GM19452 (cell line): ENCODE data around the gene PRDX5.
"Not testable (repeated sequence)": the region's sequence is repeated elsewhere in the genome, so short reads cannot be mapped to it uniquely, and the experiment has no call there.

Experiments used
- ATAC-seq: cut with Tn5 transposase; IDR thresholded peaks from one replicate; pipeline ENCODE4 v1.9.1; 2021; ENCODE audit not compliant: unreplicated experiment

PRDX5 gene

DNA sequence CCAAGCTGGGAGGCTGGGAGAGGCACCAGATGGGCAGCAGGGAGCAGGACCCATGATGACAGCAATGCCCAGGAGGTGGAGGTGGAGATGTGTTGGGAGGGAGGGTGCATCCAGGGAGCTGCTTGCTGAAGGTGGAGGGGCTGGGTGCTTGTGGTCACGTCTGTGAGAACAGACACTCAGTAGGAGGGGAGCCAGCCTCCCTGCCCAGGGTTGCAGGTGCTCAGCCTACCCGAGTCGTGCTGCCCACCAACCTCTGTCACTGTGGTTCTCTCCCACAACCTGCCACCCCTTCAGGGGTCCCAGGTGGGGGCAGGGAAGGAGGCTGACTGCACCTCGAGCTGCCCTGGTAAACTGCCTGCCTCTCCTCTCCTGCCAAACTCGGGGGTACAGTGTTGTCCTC lies 5.5 kb downstream of the PRDX5 start:
- no peak for ATAC-seq

- not testable (repeated sequence) for ATAC-seq
Observed at GRCh38 chr11:64323984-64324383, 6.1 kb downstream of the PRDX5 start.

GRCh38 chr11:64324692-64325469 lies 7.0 kb downstream of the PRDX5 start:
- ATAC-seq = no peak

DNA sequence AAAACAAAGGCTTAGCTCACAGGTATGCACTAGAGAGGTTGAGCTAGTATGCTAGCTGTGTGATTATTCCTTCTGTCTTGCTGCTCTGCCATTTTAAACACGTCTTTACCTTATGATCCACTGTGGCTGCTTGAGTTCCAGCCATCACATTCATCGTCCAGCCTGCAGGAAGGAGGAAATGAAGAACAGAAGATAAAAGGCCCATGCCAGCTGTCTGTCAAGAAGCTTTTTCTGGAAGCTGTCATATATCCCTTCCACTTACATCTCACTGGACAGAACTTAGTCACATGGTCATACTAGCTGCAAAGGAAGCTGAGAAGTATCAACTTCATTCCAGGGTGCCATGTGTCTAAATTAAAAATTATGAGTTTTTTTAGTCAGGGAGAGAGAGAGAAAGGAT lies 9.5 kb downstream of the PRDX5 start:
- ATAC-seq = no peak

- ATAC-seq = no peak
Observed at GRCh38 chr11:64327993-64328392, 10.1 kb downstream of the PRDX5 start.

GRCh38 chr11:64330888-64331287 lies 13.0 kb downstream of the PRDX5 start:
- no peak for ATAC-seq

DNA sequence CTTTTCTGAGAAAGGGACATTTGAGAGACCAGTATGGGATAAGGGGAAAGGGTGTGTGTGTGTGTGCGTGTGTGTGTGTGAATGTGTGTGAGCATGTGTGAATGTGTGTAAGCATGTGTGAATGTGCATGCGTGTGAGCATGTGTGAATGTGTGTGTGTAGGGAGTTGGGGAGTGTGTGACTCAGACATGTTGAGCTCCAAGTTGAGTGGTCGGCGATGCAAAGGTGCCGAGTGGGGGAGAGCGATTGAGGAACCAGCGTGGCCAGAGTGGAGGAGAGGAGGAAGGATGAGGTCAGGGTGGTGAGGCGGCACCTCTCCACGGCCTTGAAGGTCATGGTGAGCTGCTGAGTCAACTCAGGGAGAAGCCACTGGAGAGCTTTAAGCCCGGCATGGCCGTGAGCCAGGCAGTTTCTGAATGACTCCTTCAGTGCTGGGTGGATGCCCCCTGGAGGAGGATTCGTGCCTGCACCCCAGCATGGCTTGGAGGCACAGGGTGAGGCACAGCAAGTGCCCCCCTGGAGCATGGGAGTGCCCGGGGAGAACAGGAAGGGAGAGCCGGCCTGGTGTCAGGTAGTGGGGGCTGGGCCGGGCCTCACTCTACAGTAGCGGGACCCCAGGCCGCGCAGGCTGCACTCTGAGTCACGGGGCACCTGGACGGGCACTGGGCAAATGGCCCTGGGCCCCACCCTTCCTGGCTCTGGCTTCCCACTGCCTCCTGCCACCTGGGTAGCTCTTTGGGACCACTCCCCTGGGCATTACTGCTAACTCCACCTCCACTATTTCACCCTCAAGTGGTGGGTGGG lies 13.8 kb downstream of the PRDX5 start:
- peak; percentile 57 for ATAC-seq

- no peak for ATAC-seq
Observed at GRCh38 chr11:64333556-64333955, 15.6 kb downstream of the PRDX5 start.

GRCh38 chr11:64334764-64335735 lies 17.1 kb downstream of the PRDX5 start:
- ATAC-seq = peak; percentile 70

DNA sequence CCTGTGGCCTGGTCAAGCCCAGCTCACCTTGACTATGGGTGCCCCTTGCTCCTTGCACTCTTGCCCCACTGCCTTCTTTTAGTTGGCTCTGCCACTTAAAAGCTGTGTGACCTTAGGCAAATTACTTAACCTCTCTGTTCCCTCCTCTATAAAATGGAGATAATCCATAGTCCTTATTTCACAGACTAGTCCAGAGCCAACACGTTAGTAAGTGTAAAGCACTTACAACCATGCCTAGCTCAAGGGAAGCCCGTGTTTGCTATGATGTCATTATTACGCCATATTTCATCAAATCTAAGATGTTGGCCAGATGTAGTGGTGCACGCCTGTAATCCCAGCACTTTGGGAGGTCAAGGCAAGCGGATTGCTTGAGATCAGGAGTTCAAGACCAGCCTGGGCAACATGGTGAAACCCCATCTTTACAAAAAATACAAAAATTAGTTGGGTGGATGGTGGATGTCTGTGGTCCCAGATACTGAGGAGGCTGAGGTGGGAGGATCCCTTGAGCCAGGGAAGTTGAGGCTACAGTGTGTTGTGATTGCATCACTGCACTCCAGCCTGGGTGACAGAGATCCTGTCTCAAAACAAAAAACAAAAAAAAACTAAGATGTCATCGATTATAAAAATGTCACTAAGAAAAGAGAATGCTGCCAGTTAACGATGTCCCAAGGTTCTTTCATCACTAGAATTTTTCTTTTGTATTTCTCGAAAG lies 19.8 kb downstream of the PRDX5 start:
- no peak for ATAC-seq

GRCh38 chr11:64338716-64339115 lies 20.8 kb downstream of the PRDX5 start:
- ATAC-seq = no peak

DNA sequence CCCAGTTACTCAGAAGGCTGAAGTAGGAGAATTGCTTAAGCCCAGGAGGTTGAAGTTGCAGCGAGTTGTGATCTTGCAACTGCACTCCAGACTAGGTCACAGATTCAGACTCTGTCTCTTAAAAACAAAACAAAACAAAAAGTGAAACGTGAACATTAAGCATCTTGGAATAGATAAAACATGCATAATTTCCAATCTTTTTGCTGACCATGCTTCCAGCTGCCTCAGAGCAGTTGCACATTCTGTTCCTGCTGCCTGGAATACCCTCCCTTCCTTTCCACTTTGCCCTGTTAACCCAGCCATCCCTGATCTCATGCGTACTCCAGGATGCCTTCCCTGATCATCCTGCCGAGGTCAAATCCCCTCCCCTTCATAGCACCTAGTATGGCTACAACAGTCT lies 21.4 kb downstream of the PRDX5 start:
- no peak for ATAC-seq

- peak; percentile 57 for ATAC-seq
Observed at GRCh38 chr11:64339754-64340408, 22.0 kb downstream of the PRDX5 start, which contains the start of gene CCDC88B. CCDC88B (plus strand) TSS chr11:64340204; CDS start chr11:64340267, 63 bp downstream.

DNA sequence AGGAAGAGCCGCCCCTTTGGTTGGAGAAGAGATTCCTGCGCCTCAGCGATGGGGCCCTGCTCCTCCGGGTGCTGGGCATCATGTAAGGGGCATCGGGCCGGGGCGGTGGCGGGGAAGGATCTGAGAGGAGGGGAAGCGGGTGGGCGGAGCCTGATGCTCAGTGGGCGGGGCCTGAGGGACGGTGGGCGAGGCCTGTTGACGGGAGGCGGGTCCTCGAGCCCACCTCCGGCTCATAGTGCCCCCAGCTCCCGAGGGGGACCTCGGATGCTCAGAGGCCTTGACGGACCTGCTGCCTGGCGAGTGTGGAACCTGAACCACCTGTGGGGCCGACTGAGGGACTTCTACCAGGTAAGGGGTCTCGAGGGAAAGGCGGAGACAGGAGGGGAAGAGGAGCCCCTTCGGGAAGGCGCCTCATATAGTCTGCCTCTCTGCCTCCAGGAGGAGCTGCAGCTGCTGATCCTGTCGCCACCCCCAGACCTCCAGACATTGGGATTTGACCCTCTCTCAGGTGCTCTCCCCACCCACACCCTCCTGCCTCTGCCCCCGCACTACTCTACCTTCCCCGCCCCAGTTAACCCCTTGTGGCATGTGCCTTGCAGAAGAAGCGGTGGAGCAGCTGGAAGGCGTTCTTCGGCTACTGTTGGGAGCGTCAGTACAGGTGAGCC lies 22.9 kb downstream of the PRDX5 start:
- ATAC-seq = no peak

DNA sequence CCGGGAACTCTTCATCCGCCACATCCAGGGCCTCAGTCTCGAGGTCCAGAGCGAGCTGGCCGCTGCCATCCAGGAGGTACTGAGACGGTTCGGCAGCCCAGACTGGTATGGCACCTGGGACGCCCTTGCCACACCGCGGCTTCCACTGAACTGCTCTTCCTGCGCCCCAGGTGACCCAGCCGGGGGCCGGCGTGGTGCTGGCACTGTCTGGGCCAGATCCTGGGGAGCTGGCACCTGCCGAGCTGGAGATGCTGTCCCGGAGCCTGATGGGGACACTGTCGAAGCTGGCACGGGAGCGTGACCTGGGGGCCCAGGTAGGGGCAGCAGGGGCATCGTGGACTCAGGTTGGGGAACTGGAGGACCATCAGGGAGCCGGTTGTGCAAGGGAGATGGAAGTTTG lies 23.5 kb downstream of the PRDX5 start:
- ATAC-seq = no peak

DNA sequence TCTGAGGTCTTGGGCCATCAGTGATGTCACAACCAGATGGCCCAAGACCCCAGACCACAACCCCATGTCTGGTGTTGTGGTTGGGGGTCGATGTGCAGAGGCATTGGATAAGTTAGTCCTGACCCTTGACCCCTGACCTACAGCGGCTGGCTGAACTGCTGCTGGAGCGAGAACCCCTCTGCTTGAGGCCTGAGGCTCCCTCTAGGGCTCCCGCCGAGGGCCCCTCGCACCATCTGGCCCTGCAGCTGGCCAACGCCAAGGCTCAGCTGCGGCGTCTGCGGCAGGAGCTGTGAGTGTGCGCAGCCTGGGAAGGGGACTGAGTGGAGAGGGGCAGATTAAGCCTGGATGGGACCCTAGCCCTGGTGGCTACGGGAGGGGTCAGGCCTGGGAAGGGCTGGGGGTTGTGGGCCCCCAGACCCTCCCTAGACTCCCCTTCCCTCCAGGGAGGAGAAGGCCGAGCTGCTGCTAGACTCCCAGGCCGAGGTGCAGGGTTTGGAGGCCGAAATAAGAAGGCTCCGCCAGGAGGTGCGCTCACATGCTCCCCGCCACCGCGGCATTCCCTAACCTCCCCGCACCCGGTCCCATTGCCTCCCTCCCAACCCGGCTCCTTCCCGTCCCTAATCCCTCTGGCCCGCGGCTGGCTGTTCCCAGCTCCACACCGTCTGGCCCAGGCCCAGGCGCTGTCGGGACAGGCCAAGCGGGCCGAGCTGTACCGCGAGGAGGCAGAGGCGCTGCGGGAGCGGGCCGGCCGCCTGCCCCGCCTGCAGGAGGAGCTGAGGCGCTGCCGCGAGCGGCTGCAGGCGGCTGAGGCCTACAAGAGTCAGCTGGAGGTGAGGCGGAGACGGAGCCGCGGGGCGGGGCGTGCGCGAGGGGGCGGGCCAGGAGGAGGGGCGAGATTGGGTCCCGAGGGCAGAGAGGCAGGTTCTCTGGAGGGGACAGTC lies 24.2 kb downstream of the PRDX5 start:
- ATAC-seq = no peak

DNA sequence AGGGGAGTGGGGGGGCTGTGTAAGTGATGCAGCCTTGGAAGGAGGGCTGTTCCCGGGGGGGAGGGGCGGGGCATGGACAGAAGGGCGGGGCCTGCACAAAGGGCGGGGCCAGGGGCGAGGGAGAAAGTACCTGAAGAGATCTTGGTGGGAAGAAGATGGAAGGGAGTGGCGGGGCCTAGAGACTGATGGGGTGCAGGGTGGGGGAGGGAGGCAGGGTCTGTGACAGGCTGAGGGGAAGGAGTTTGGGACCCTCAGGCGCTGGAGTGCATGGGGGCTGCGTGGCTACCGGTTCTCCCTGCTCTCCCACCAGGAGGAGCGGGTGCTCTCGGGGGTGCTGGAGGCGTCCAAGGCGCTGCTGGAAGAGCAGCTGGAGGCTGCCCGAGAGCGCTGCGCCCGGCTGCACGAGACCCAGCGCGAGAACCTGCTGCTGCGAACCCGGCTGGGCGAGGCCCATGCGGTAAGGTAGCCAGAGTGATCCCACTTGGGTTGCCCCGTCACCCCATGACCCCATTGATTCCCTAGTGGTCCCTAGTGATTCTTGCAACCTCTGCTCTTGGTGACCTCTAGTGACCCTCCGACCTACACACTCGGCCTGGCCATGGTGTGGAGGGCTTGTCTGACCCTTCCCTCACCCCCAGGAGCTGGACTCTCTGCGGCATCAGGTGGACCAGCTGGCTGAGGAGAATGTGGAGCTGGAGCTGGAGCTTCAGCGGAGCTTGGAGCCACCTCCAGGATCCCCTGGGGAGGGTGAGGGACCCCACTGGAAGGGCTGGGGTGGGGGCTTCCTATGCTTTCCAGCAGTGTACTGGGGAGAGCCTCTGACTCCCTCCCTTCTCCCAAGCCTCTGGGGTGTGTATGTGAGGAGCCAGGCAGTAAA lies 25.2 kb downstream of the PRDX5 start:
- no peak for ATAC-seq
